ENCODE measurements around the gene RYR2.
"Not testable (repeated sequence)": the region's sequence is repeated elsewhere in the genome, so short reads cannot be mapped to it uniquely, and the experiment has no call there.

Gene RYR2

DNA sequence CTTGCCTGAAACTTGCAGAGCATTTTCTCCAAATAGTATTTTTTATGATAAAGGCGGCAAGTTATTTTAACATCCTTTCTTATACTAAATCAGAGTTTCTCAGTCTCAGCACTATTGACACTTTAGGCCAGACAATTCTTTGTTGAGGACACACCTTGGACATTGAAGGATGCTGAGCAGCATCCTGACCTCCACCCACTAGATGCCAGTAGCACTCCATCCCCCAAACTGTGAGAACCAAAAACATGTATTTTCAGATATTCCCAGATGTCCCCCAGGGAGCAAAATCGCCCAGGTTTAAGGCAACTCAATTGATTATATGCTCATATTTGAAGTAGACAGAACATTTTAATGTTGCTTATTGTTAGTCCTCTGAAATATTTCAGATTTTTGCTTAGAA lies 549.4 kb downstream of the RYR2 start:
- TF ChIP-seq CTCF (IDR thresholded peaks at IDR 0.05; ENCODE audit: control extremely low read depth, extremely low read depth, low read depth, missing control alignments): no peak
- ChIA-PET CTCF (no interaction called here), POLR2A (no interaction called here)
- DNase-seq (ENCODE audit: extremely low spot score): no peak

DNA sequence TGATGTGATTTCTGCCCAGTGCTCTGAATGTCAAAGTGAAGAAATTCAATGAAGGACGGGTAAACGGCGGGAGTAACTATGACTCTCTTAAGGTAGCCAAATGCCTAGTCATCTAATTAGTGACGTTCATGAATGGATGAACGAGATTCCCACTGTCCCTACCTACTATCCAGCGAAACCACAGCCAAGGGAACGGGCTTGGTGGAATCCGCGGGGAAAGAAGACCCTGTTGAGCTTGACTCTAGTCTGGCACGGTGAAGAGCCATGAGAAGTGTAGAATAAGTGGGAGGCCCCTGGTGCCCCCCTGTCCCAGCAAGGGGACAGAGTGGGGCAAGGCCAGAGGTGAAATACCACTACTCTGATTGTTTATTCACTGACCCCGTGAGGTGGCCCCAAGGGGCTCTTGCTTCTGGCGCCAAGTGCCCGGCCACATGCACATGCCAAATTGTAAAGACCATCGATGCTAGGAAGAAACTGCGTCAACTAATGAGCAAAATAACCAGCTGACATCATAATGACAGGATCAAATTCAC lies 561.1 kb downstream of the RYR2 start:
- DNase-seq (ENCODE audit: extremely low spot score); POLR2A ChIA-PET; CTCF ChIA-PET: not testable (repeated sequence)

DNA sequence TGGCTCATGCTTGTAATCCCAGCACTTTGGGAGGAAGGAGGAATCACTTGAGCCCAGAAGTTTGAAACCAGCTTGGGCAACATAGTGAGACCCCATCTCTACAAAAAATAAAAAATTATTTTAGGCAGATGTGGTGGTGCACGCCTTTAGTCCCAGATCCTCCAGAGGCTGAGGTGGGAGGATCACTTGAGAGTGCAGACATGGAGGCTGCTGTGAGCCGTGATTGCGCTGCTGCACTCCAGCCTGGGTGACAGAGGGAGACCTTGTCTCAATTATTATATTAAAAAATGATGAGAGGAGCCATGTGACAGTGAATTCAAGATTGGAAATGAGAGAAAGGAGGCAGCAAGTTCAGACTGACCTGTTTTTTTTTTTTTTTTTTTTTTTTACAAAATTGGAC lies 566.4 kb downstream of the RYR2 start:
- no peak for DNase-seq (ENCODE audit: extremely low spot score)
- ChIA-PET POLR2A (no interaction called here), CTCF (interaction anchor here (0.9 to 1.9 kb wide), 2 partner anchors 21 to 94 kb away, joined by 3 to 4 read pairs; no protein-coding TSS in a partner anchor)
- TF ChIP-seq CTCF (IDR thresholded peaks at IDR 0.05; ENCODE audit: control extremely low read depth, extremely low read depth, low read depth, missing control alignments): no peak

GRCh38 chr1:237610157-237610556 lies 568.2 kb downstream of the RYR2 start:
- no peak for TF ChIP-seq CTCF (IDR thresholded peaks at IDR 0.05; ENCODE audit: control extremely low read depth, extremely low read depth, low read depth, missing control alignments)
- POLR2A ChIA-PET: no interaction called here
- DNase-seq (ENCODE audit: extremely low spot score): no peak
- CTCF ChIA-PET: no interaction called here

DNA sequence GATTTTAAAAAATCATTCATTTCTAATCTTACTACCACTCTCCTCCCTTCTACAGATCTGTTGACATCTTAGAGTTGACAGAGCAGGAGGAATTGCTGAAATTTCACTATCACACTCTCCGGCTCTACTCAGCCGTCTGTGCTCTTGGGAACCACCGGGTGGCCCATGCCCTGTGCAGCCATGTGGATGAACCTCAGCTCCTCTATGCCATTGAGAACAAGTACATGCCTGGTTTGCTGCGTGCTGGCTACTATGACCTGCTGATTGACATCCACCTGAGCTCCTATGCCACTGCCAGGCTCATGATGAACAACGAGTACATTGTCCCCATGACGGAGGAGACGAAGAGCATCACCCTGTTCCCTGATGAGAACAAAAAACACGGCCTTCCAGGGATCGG lies 572.0 kb downstream of the RYR2 start:
- ChIA-PET POLR2A (no interaction called here), CTCF (no interaction called here)
- TF ChIP-seq CTCF (IDR thresholded peaks at IDR 0.05; ENCODE audit: control extremely low read depth, extremely low read depth, low read depth, missing control alignments): no peak
- DNase-seq (ENCODE audit: extremely low spot score): no peak

DNA sequence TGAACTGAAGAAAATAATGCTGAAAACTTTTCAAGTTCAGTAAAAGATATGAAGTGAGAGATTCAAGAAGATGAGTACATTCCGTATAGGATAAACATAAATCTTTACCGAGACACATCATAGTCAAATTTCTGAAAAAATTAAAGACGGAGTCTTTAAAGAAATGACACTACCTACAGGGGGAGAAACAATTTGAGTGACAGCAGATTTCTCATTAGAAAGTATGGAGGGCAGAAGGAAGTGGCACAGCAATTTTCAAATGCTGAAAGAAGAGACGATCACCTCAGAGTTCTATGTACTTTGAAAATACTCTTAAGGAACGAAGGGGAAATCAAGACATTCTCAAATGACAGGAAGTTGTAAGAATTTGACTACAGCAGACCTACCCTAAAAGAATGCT lies 577.6 kb downstream of the RYR2 start:
- no peak for DNase-seq (ENCODE audit: extremely low spot score)
- no peak for TF ChIP-seq CTCF (IDR thresholded peaks at IDR 0.05; ENCODE audit: control extremely low read depth, extremely low read depth, low read depth, missing control alignments)
- CTCF ChIA-PET: no interaction called here
- POLR2A ChIA-PET: no interaction called here

GRCh38 chr1:237634922-237635321 lies 592.9 kb downstream of the RYR2 start:
- TF ChIP-seq CTCF (IDR thresholded peaks at IDR 0.05; ENCODE audit: control extremely low read depth, extremely low read depth, low read depth, missing control alignments): no peak
- POLR2A ChIA-PET: no interaction called here
- CTCF ChIA-PET: interaction anchor here (0.7 kb wide), 1 partner anchor 10 kb away, joined by 4 read pairs; no protein-coding TSS in a partner anchor
- no peak for DNase-seq (ENCODE audit: extremely low spot score)

All from GM10248 (cell line).